GM10248 (cell line): ENCODE results near the gene ULK3.

Experiments
- CTCF ChIA-PET: fragments of 300-600 bp; sonication (Branson Sonifier 250); formaldehyde crosslinking; extraction: SDS; loops from one replicate; lab custom pipeline; 2021; ENCODE audit warnings: antibody characterized with exemption; lab: Yijun Ruan, JAX
- POLR2A ChIA-PET: fragments of 350-650 bp; sonication (Branson Sonifier 250); formaldehyde crosslinking; extraction: SDS; loops from one replicate; lab custom pipeline; 2020; ENCODE audit warnings: antibody characterized with exemption; lab: Yijun Ruan, JAX
- DNase-seq: peaks from one replicate; pipeline ENCODE4 v3.0.0; 2012; ENCODE audit errors: extremely low spot score
- TF ChIP-seq, protein P1 (sequence below): IDR thresholded peaks from 2 replicates; pipeline ENCODE4 v1.5.1; 2012; ENCODE audit warnings: mild to moderate bottlenecking, low read depth; ENCODE audit errors: extremely low read depth, missing control alignments, control extremely low read depth

Gene ULK3

DNA sequence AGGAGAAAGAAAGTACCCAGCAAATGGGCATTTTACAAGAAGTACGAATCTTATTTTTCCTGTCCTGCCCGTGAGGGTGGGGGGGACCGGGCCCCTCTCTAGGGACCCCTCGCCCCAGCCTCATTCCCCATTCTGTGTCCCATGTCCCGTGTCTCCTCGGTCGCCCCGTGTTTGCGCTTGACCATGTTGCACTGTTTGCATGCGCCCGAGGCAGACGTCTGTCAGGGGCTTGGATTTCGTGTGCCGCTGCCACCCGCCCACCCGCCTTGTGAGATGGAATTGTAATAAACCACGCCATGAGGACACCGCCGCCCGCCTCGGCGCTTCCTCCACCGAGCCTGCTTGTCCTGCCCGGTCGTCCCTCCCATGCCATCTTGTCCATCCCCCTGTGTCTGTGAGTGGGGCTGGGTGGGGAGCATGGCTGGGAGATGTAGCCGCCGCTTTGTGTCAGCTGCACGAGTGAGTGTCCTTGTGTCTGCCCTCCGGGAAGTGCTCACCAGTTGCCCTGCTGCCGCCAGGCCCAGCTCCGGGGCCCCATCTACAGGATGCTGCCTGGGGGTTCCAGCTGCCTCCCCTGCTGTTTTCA, 40.0 kb downstream of the ULK3 start:
- DNase-seq: no peak
- TF ChIP-seq, protein P1, sequence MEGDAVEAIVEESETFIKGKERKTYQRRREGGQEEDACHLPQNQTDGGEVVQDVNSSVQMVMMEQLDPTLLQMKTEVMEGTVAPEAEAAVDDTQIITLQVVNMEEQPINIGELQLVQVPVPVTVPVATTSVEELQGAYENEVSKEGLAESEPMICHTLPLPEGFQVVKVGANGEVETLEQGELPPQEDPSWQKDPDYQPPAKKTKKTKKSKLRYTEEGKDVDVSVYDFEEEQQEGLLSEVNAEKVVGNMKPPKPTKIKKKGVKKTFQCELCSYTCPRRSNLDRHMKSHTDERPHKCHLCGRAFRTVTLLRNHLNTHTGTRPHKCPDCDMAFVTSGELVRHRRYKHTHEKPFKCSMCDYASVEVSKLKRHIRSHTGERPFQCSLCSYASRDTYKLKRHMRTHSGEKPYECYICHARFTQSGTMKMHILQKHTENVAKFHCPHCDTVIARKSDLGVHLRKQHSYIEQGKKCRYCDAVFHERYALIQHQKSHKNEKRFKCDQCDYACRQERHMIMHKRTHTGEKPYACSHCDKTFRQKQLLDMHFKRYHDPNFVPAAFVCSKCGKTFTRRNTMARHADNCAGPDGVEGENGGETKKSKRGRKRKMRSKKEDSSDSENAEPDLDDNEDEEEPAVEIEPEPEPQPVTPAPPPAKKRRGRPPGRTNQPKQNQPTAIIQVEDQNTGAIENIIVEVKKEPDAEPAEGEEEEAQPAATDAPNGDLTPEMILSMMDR: no peak
- CTCF ChIA-PET: interaction anchor here (9.0 to 35.2 kb wide), 2 partner anchors 13 to 28 kb away, joined by 132 to 1226 read pairs; partner anchors contain the start of gene CSK
- POLR2A ChIA-PET: no interaction called here

GRCh38 chr15:74802290-74802689, 40.7 kb downstream of the ULK3 start:
- TF ChIP-seq, protein P1: no peak
- ChIA-PET POLR2A (no interaction called here), CTCF (interaction anchor here (9.0 to 35.2 kb wide), 2 partner anchors 12 to 28 kb away, joined by 132 to 1226 read pairs; partner anchors contain the start of gene CSK)
- no peak for DNase-seq

- CTCF ChIA-PET: interaction anchor here (0.8 to 35.2 kb wide), 6 partner anchors 9 to 76 kb away, joined by 3 to 1226 read pairs (median 5); partner anchors contain the start of genes CSK, CYP1A1 and LMAN1L
- TF ChIP-seq, protein P1: no peak
- DNase-seq: no peak
- POLR2A ChIA-PET: no interaction called here
Observed at GRCh38 chr15:74801311-74801997, 41.5 kb downstream of the ULK3 start.

- TF ChIP-seq, protein P1: no peak
- ChIA-PET POLR2A (no interaction called here), CTCF (interaction anchor here (0.7 to 35.2 kb wide), 13 partner anchors 9 to 183 kb away, joined by 3 to 1226 read pairs (median 5); partner anchors contain the start of genes CSK, CYP1A1 and LMAN1L)
- DNase-seq: no peak
Observed at GRCh38 chr15:74800559-74801094, 42.3 kb downstream of the ULK3 start.

GRCh38 chr15:74799856-74800558, 42.9 kb downstream of the ULK3 start:
- POLR2A ChIA-PET: interaction anchor here (0.9 to 1.3 kb wide), 2 partner anchors 22 to 29 kb away, joined by 4 to 5 read pairs; no protein-coding TSS in a partner anchor
- TF ChIP-seq, protein P1: peak; percentile 97
- CTCF ChIA-PET: interaction anchor here (0.6 to 35.2 kb wide), 35 partner anchors 10 to 371 kb away, joined by 3 to 1226 read pairs (median 4); partner anchors contain the start of genes CPLX3, CSK, LMAN1L and ULK3
- peak; percentile 95 for DNase-seq
